Measurements from ENCODE around the gene ARGFX. TPM values are rescaled to one million over a fixed set of nuclear protein-coding genes. Genes with fewer than 3 reads are reported as not detected.

The ARGFX gene
- total RNA-seq = not detected in 2 replicates
- long read RNA-seq = 0 reads

GRCh38 chr3:121567649-121568048 lies at the start of gene ARGFX:
TSS of gene ARGFX (plus strand) at chr3:121567949. CDS start at chr3:121570714, 2,765 bp downstream.
- H3K4me3 Mint-ChIP-seq = no peak within 1 kb of the TSS
- no peaks in the 10 kb centered on the region for H3K9me3 Mint-ChIP-seq
- no peak for TF ChIP-seq CTCF (conservative IDR thresholded peaks at IDR 0.05)
- DNase-seq (ENCODE audit: low read depth, low spot score) = no peak
- no peaks in the 10 kb centered on the region for H3K4me1 Mint-ChIP-seq
- no peaks in the 10 kb centered on the region for H3K36me3 Mint-ChIP-seq (ENCODE audit: low read depth)
- H3K27me3 Mint-ChIP-seq (ENCODE audit: low read depth) = no peaks in the 10 kb centered on the region
- no peak within 1 kb of the TSS for H3K27ac Mint-ChIP-seq (ENCODE audit: unreplicated experiment)

GRCh38 chr3:121517953-121518655 lies 49.6 kb upstream of the ARGFX start:
- TF ChIP-seq CTCF (conservative IDR thresholded peaks at IDR 0.05) = no peak
- no peak overlapping the region for H3K4me3 Mint-ChIP-seq
- no peaks in the 10 kb centered on the region for H3K4me1 Mint-ChIP-seq
- peaks cover 42% of the 10 kb centered on the region for H3K36me3 Mint-ChIP-seq (ENCODE audit: low read depth)
- no peaks in the 10 kb centered on the region for H3K27me3 Mint-ChIP-seq (ENCODE audit: low read depth)
- H3K9me3 Mint-ChIP-seq = peaks cover 6% of the 10 kb centered on the region
- no peak for DNase-seq (ENCODE audit: low read depth, low spot score)
- no peak overlapping the region for H3K27ac Mint-ChIP-seq (ENCODE audit: unreplicated experiment)

GRCh38 chr3:121520510-121520909 lies 47.2 kb upstream of the ARGFX start:
- Mint-ChIP-seq H3K9me3 (peaks cover 6% of the 10 kb centered on the region), H3K36me3 (ENCODE audit: low read depth) (peaks cover 40% of the 10 kb centered on the region), H3K27ac (ENCODE audit: unreplicated experiment) (no peak overlapping the region), H3K27me3 (ENCODE audit: low read depth) (no peaks in the 10 kb centered on the region), H3K4me1 (no peaks in the 10 kb centered on the region), H3K4me3 (no peak overlapping the region)
- no peak for TF ChIP-seq CTCF (conservative IDR thresholded peaks at IDR 0.05)
- DNase-seq (ENCODE audit: low read depth, low spot score) = no peak

GRCh38 chr3:121529308-121529707 lies 38.4 kb upstream of the ARGFX start:
- no peak for DNase-seq (ENCODE audit: low read depth, low spot score)
- Mint-ChIP-seq H3K4me1 (no peaks in the 10 kb centered on the region), H3K36me3 (ENCODE audit: low read depth) (peaks cover 12% of the 10 kb centered on the region), H3K27me3 (ENCODE audit: low read depth) (no peaks in the 10 kb centered on the region), H3K4me3 (no peak overlapping the region), H3K27ac (ENCODE audit: unreplicated experiment) (no peak overlapping the region), H3K9me3 (no peaks in the 10 kb centered on the region)
- TF ChIP-seq CTCF (conservative IDR thresholded peaks at IDR 0.05) = peak; percentile 64

GRCh38 chr3:121531269-121531668 lies 36.5 kb upstream of the ARGFX start:
- Mint-ChIP-seq H3K9me3 (no peaks in the 10 kb centered on the region), H3K27me3 (ENCODE audit: low read depth) (no peaks in the 10 kb centered on the region), H3K27ac (ENCODE audit: unreplicated experiment) (no peak overlapping the region), H3K4me1 (no peaks in the 10 kb centered on the region), H3K36me3 (ENCODE audit: low read depth) (peaks cover 5% of the 10 kb centered on the region), H3K4me3 (no peak overlapping the region)
- TF ChIP-seq CTCF (conservative IDR thresholded peaks at IDR 0.05) = no peak
- no peak for DNase-seq (ENCODE audit: low read depth, low spot score)

All from neural crest cell (in vitro differentiated cells).